IPS-18c (cell line): ENCODE results near the gene HRG.

Source experiments
- H3K4me3 ChIP-seq: 2 replicates; pipeline ENCODE4 v1.7.0; 2013; ENCODE audit warnings: low read depth, mild to moderate bottlenecking, low read length, moderate library complexity; ENCODE audit not compliant: insufficient read depth
- H3K9me3 ChIP-seq: one replicate; pipeline ENCODE4 v1.6.1; 2013; ENCODE audit warnings: mild to moderate bottlenecking, low read length, moderate library complexity; ENCODE audit not compliant: control insufficient read depth, insufficient read depth

HRG gene

GRCh38 chr3:186665625-186666188, at the start of gene HRG:
TSS of gene HRG (plus strand) at chr3:186666014. CDS start at chr3:186666032, 18 bp downstream.
- H3K9me3 ChIP-seq: no peaks in the 10 kb centered on the region

GRCh38 chr3:186616299-186616617, 49.6 kb upstream of the HRG start:
- no peaks in the 10 kb centered on the region for H3K9me3 ChIP-seq

More at GRCh38 chr3:186665625-186666188, at the start of gene HRG:
- no peak within 1 kb of the TSS for H3K4me3 ChIP-seq

GRCh38 chr3:186617036-186617946, 48.5 kb upstream of the HRG start:
- Histone ChIP-seq H3K4me3 (no peak overlapping the region; the same call in 1 of the 2 replicates), H3K9me3 (no peaks in the 10 kb centered on the region)

More at GRCh38 chr3:186616299-186616617, 49.6 kb upstream of the HRG start:
- no peak overlapping the region for H3K4me3 ChIP-seq

GRCh38 chr3:186618318-186618938, 47.4 kb upstream of the HRG start:
- Histone ChIP-seq H3K4me3 (no peak overlapping the region), H3K9me3 (no peaks in the 10 kb centered on the region)

- Histone ChIP-seq H3K9me3 (no peaks in the 10 kb centered on the region), H3K4me3 (no peak overlapping the region)
Measured at GRCh38 chr3:186619787-186620212, 46.0 kb upstream of the HRG start.

GRCh38 chr3:186620213-186621092, 45.4 kb upstream of the HRG start:
- no peak overlapping the region for H3K4me3 ChIP-seq

GRCh38 chr3:186621894-186622650, 43.7 kb upstream of the HRG start:
- no peak overlapping the region for H3K4me3 ChIP-seq
- H3K9me3 ChIP-seq: no peaks in the 10 kb centered on the region

More at GRCh38 chr3:186620213-186621092, 45.4 kb upstream of the HRG start:
- no peaks in the 10 kb centered on the region for H3K9me3 ChIP-seq

GRCh38 chr3:186622651-186623310, 43.0 kb upstream of the HRG start:
- no peaks in the 10 kb centered on the region for H3K9me3 ChIP-seq
- H3K4me3 ChIP-seq: no peak overlapping the region

- no peaks in the 10 kb centered on the region for H3K9me3 ChIP-seq
- no peak overlapping the region for H3K4me3 ChIP-seq
Measured at GRCh38 chr3:186624598-186624997, 41.2 kb upstream of the HRG start.

GRCh38 chr3:186625600-186626042, 40.2 kb upstream of the HRG start:
- H3K4me3 ChIP-seq: no peak overlapping the region
- H3K9me3 ChIP-seq: no peaks in the 10 kb centered on the region

GRCh38 chr3:186626254-186626847, 39.5 kb upstream of the HRG start:
- no peak overlapping the region for H3K4me3 ChIP-seq
- H3K9me3 ChIP-seq: no peaks in the 10 kb centered on the region

GRCh38 chr3:186627852-186628414, 37.9 kb upstream of the HRG start:
- H3K4me3 ChIP-seq: no peak overlapping the region
- no peaks in the 10 kb centered on the region for H3K9me3 ChIP-seq

GRCh38 chr3:186628756-186629155, 37.1 kb upstream of the HRG start:
- no peak overlapping the region for H3K4me3 ChIP-seq

GRCh38 chr3:186630950-186631641, 34.7 kb upstream of the HRG start:
- H3K9me3 ChIP-seq: no peaks in the 10 kb centered on the region
- H3K4me3 ChIP-seq: no peak overlapping the region

More at GRCh38 chr3:186628756-186629155, 37.1 kb upstream of the HRG start:
- H3K9me3 ChIP-seq: no peaks in the 10 kb centered on the region

- no peak overlapping the region for H3K4me3 ChIP-seq
- no peaks in the 10 kb centered on the region for H3K9me3 ChIP-seq
Measured at GRCh38 chr3:186633481-186633880, 32.3 kb upstream of the HRG start.
